ENCODE data around the gene IL1A. TPM values are rescaled to one million over a fixed set of nuclear protein-coding genes. Genes with fewer than 3 reads are reported as not detected.

IL1A gene
- total RNA-seq, 1 experiment from 2014 or later: 0.42 TPM

- DNase-seq (ENCODE audit: low spot score): no peak
- Mint-ChIP-seq H3K36me3 (peaks cover 3% of the 10 kb centered on the region; the same call in 1 of the 2 replicates), H3K27ac (no peak overlapping the region), H3K4me3 (no peak overlapping the region), H3K27me3 (ENCODE audit: low read depth) (peaks cover 7% of the 10 kb centered on the region), H3K9me3 (peaks cover 4% of the 10 kb centered on the region; the same call in 1 of the 2 replicates), H3K4me1 (peaks cover 4% of the 10 kb centered on the region; the same call in 1 of the 2 replicates)
- CTCF ChIA-PET: interaction anchor here (0.8 kb wide), 1 partner anchor 131 kb away, joined by 3 read pairs; no protein-coding TSS in a partner anchor
- TF ChIP-seq ZMAT4 (CRISPR knock-in tag; IDR thresholded peaks at IDR 0.05) (no peak), NFE2L1 (CRISPR knock-in tag; IDR thresholded peaks at IDR 0.05) (no peak), AR (CRISPR knock-in tag; IDR thresholded peaks at IDR 0.05) (no peak), PREB (CRISPR knock-in tag; IDR thresholded peaks at IDR 0.05; ENCODE audit: borderline replicate concordance) (no peak), GABPB1 (CRISPR knock-in tag; IDR thresholded peaks at IDR 0.05) (no peak), ZNF671 (CRISPR knock-in tag; IDR thresholded peaks at IDR 0.05) (no peak)
- TF ChIP-seq, protein P1, sequence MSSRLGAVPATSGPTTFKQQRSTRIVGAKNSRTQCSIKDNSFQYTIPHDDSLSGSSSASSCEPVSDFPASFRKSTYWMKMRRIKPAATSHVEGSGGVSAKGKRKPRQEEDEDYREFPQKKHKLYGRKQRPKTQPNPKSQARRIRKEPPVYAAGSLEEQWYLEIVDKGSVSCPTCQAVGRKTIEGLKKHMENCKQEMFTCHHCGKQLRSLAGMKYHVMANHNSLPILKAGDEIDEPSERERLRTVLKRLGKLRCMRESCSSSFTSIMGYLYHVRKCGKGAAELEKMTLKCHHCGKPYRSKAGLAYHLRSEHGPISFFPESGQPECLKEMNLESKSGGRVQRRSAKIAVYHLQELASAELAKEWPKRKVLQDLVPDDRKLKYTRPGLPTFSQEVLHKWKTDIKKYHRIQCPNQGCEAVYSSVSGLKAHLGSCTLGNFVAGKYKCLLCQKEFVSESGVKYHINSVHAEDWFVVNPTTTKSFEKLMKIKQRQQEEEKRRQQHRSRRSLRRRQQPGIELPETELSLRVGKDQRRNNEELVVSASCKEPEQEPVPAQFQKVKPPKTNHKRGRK (CRISPR knock-in tag; IDR thresholded peaks at IDR 0.05; ENCODE audit: borderline replicate concordance): no peak
- POLR2A ChIA-PET: no interaction called here
- no peak for ATAC-seq
Measured at GRCh38 chr2:112827604-112828185, 43.4 kb upstream of the IL1A start.

GRCh38 chr2:112827009-112827408, 42.7 kb upstream of the IL1A start:
- ChIA-PET POLR2A (no interaction called here), CTCF (no interaction called here)
- Mint-ChIP-seq H3K27ac (no peak overlapping the region), H3K36me3 (peaks cover 3% of the 10 kb centered on the region; the same call in 1 of the 2 replicates), H3K4me3 (no peak overlapping the region), H3K4me1 (peaks cover 8% of the 10 kb centered on the region), H3K9me3 (peaks cover 4% of the 10 kb centered on the region; the same call in 1 of the 2 replicates), H3K27me3 (ENCODE audit: low read depth) (peaks cover 3% of the 10 kb centered on the region)
- TF ChIP-seq NR1H2 (CRISPR knock-in tag; IDR thresholded peaks at IDR 0.05) (no peak), ZNF532 (CRISPR knock-in tag; IDR thresholded peaks at IDR 0.05; ENCODE audit: borderline replicate concordance) (no peak), AFF4 (CRISPR knock-in tag; IDR thresholded peaks at IDR 0.05; ENCODE audit: borderline replicate concordance) (no peak), E2F5 (CRISPR knock-in tag; IDR thresholded peaks at IDR 0.05) (no peak), SMAD4 (CRISPR knock-in tag; IDR thresholded peaks at IDR 0.05) (no peak), CDX4 (CRISPR knock-in tag; IDR thresholded peaks at IDR 0.05; ENCODE audit: borderline replicate concordance) (no peak)
- no peak for ATAC-seq
- DNase-seq (ENCODE audit: low spot score): no peak

All from WTC11 (cell line).